Measurements from ENCODE around the gene SHISA5.
"Not testable (repeated sequence)": the region's sequence is repeated elsewhere in the genome, so short reads cannot be mapped to it uniquely, and the experiment has no call there.

SHISA5 gene

GRCh38 chr3:48478626-48479555 is 25.1 kb downstream of the SHISA5 start:
- POLR2A ChIA-PET (ENCODE audit: low non-redundant PET), result no interaction called here
- H3K27ac ChIP-seq, result peak overlapping the region; percentile 50
- CTCF ChIA-PET, result no interaction called here

DNA sequence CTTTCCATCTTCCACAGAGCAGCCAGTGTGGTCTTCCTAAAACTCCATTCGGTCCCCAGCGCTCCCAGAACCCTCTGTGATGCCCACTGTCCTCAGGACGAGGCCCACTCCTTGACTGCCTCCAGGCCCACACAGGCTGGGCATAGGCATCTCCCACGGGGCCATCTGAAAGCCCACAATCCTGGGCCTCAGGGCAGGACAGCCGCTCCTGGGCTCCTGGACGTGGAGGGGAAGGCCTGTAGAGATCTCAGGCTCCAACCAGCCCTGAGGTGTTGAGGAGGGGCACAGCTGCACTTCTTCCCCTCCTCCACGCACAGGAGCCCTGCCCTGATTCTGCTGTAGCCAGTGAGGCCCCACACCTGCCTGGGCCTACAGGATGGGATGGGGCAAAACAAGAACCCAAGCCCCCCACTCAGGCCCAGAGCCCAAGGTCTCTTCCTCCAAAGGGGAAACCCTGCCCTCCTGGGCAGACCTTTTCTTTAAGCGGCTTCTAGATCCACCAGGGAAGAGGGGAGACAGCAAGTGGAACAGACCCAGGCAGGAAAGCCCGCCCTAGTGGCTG is 25.9 kb downstream of the SHISA5 start:
- peak overlapping the region; percentile 50 for H3K27ac ChIP-seq
- no peak for TF ChIP-seq CTCF (conservative IDR thresholded peaks at IDR 0.05; ENCODE audit: low read depth)
- no peak for DNase-seq (ENCODE audit: low spot score)
- POLR2A ChIA-PET (ENCODE audit: low non-redundant PET), result no interaction called here
- CTCF ChIA-PET, result no interaction called here

More at GRCh38 chr3:48478626-48479555, 25.1 kb downstream of the SHISA5 start:
- no peak for TF ChIP-seq CTCF (conservative IDR thresholded peaks at IDR 0.05; ENCODE audit: low read depth)
- no peak for DNase-seq (ENCODE audit: low spot score)

DNA sequence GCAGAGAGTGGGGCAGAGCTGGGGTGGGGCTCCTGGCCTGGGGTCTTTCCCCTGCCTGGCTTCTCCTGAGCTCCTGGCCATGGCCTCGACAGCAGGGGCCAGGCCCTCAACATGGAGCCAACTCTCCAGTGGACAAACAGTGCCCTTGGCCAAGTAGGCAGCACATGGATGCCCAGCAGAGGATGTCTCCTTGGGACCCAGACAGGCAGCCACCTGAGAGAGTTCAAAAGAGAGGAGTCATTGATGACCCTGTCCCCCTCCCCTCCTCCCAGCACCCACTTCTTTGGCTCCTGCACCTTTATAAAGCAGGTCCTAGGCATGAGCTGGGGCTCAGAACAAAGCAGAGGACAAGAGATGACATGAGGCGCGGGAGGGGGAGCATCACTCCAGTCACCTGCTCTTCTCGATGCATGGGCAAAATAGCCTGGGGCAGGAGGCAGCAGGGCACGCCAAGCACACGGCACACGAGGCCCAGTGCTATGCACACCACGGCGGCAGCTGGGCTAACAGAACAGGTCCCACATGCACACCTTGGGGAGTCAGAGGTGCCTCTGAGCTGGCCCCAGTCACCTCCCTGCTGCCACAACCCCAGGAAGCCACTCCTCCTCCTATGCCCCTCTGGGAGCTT is 27.4 kb downstream of the SHISA5 start:
- ChIA-PET CTCF (no interaction called here), POLR2A (ENCODE audit: low non-redundant PET) (no interaction called here)
- no peak for TF ChIP-seq CTCF (conservative IDR thresholded peaks at IDR 0.05; ENCODE audit: low read depth)
- no peak for DNase-seq (ENCODE audit: low spot score)
- peak overlapping the region; percentile 100 for H3K27ac ChIP-seq

DNA sequence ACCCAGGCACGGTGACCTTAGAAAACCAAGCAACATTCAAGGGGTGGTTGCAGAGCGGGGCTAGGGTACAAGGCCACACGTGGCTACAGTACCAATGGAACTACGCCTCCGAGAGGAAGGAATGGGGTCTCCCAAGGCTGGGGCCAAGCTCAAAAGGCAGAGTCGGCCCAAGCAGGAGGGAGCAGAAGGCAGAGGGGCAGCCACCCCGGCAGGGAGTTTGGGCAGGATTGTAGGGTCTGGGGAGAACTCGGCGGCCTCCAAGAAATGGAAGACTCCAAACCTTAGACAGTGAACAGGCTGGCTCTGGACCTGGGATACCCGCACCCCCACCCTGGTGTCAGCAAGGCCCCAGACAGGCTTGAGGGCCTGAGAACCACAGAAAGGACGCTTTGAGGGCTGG is 28.8 kb downstream of the SHISA5 start:
- ChIA-PET POLR2A (ENCODE audit: low non-redundant PET) (no interaction called here), CTCF (interaction anchor here (0.5 kb wide), 1 partner anchor 40 kb away, joined by 3 read pairs; no protein-coding TSS in a partner anchor)
- peak overlapping the region; percentile 100 for H3K27ac ChIP-seq
- TF ChIP-seq CTCF (conservative IDR thresholded peaks at IDR 0.05; ENCODE audit: low read depth), result no peak
- no peak for DNase-seq (ENCODE audit: low spot score)

DNA sequence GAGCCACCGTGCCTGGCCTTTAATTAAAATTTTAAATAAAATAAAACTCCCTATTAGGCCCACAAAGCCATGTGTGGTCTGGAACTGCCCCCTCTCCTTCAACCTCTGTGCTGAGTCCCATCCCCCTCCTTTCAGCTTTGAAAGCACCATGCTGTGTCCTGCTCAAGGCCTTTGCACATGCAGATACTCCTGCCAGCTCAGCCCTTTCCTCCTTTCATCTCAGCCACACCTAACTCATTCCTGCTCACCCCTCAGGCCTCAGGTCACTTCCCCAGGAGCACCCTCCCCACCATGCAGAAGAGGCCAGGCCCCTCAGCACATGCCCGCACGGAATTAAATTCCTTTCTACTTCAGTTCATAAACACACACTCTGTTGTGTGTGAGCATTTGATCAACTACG is 29.4 kb downstream of the SHISA5 start:
- peak overlapping the region; percentile 100 for H3K27ac ChIP-seq
- POLR2A ChIA-PET (ENCODE audit: low non-redundant PET), result no interaction called here

DNA sequence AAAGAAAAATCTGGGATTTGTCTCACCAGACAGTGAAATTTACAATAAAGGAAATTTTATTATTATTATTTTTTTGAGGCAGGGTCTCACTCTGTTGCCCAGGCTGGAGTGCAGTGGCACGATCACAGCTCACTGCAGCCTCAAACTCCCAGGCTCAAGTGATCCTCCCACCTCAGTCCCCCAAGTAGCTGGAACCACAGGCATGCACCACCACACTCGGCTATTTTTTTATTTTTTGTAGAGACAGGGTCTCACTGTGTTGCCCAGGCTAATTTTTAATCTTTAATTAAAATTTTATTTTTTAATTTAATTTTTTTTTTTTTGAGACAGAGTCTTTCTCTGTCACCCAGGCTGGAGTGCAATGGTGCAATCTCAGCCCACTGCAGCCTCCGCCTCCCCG is 29.9 kb downstream of the SHISA5 start:
- CTCF ChIA-PET, result interaction anchor here (0.6 to 1.4 kb wide), 5 partner anchors 17 to 75 kb away, joined by 3 to 6 read pairs (median 4); no protein-coding TSS in a partner anchor
- H3K27ac ChIP-seq, result peak overlapping the region; percentile 100
- DNase-seq (ENCODE audit: low spot score); POLR2A ChIA-PET (ENCODE audit: low non-redundant PET): not testable (repeated sequence)

More for the DNA sequence above, 29.4 kb downstream of the SHISA5 start:
- no peak for TF ChIP-seq CTCF (conservative IDR thresholded peaks at IDR 0.05; ENCODE audit: low read depth)
- CTCF ChIA-PET, result interaction anchor here (0.5 kb wide), 1 partner anchor 39 kb away, joined by 3 read pairs; no protein-coding TSS in a partner anchor
- DNase-seq (ENCODE audit: low spot score), result no peak
